Astrocyte of the cerebellum (primary cell): ENCODE measurements around the gene MARCHF7.
"Not testable (repeated sequence)": the region's sequence is repeated elsewhere in the genome, so short reads cannot be mapped to it uniquely, and the experiment has no call there.

Experiments
- DNase-seq: peaks from one replicate; pipeline ENCODE4 v3.0.0-alpha.2; 2011; ENCODE audit warnings: low read depth
- H3K4me3 ChIP-seq: 2 replicates; pipeline ENCODE4 v1.5.1; 2011; ENCODE audit warnings: mild to moderate bottlenecking, low read depth, low read length, moderate library complexity
- CTCF ChIP-seq: IDR thresholded peaks from 2 replicates; pipeline ENCODE4 v1.5.1; 2012; ENCODE audit warnings: low read length, low read depth, moderate library complexity, mild to moderate bottlenecking; ENCODE audit errors: missing control alignments
- in situ Hi-C: cut with HindIII; loops from 2 replicates; pipeline ENCODE4 v1.10.0; 2017; ENCODE audit warnings: low sequenced_read_pairs

Gene MARCHF7

GRCh38 chr2:159711562-159712142 is 654 bp upstream of the MARCHF7 start:
- no peak for TF ChIP-seq CTCF
- H3K4me3 ChIP-seq: peak overlapping the region; percentile 75
- in situ Hi-C loops: no loop called here
- DNase-seq: no peak

- in situ Hi-C loops: no loop called here
- TF ChIP-seq CTCF: no peak
- H3K4me3 ChIP-seq: peak overlapping the region; percentile 75
- DNase-seq: no peak
These were observed 669 bp downstream of the MARCHF7 start for GRCh38 chr2:159712929-159713420.

GRCh38 chr2:159713631-159714246 is 1.4 kb downstream of the MARCHF7 start:
- in situ Hi-C loops: no loop called here
- no peak for DNase-seq
- TF ChIP-seq CTCF: peak; percentile 18
- peak overlapping the region; percentile 75 for H3K4me3 ChIP-seq

GRCh38 chr2:159714247-159714930 is 2.1 kb downstream of the MARCHF7 start:
- no peak for DNase-seq
- peak overlapping the region; percentile 75 for H3K4me3 ChIP-seq
- in situ Hi-C loops: no loop called here

GRCh38 chr2:159715451-159715850 is 3.1 kb downstream of the MARCHF7 start:
- no peak for TF ChIP-seq CTCF
- no peak overlapping the region for H3K4me3 ChIP-seq
- DNase-seq: no peak
- in situ Hi-C loops: no loop called here

More at GRCh38 chr2:159714247-159714930, 2.1 kb downstream of the MARCHF7 start:
- TF ChIP-seq CTCF: no peak

- in situ Hi-C loops, H3K4me3 ChIP-seq, DNase-seq: not testable (repeated sequence)
These were observed 4.1 kb downstream of the MARCHF7 start for GRCh38 chr2:159716409-159716808.

- no peak for TF ChIP-seq CTCF
These were observed 4.6 kb downstream of the MARCHF7 start for GRCh38 chr2:159716857-159717256.

More at GRCh38 chr2:159716857-159717256, 4.6 kb downstream of the MARCHF7 start:
- no peak overlapping the region for H3K4me3 ChIP-seq
- in situ Hi-C loops: no loop called here
- no peak for DNase-seq
